Measurements from ENCODE around the gene KLRC1.
"Not testable (repeated sequence)": the region's sequence is repeated elsewhere in the genome, so short reads cannot be mapped to it uniquely, and the experiment has no call there.

KLRC1 gene

GRCh38 chr12:10453156-10453555 lies at the start of gene KLRC1:
Gene KLRC1 (minus strand): TSS chr12:10453377. CDS start chr12:10451156, 2,221 bp downstream.
- no peak for DNase-seq

DNA sequence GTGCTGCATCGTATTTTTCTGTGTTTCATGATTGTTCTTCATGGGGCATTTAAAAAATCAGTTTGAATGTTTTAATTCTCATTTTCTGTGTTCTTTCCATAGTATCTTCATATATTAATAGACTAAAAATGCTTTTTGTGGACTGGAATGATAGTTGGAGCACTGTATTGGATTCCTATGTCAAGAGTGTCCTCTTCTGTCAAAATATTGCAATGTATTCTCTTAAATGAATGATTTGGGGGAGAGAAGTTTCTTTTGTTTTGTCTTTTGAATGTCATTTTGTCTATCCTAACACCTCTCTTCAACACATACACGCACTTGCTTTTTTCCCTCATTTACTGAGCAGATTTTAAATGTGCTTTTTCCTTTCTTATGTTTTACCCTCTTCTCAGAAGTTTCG lies 47.9 kb upstream of the KLRC1 start:
- DNase-seq: no peak

DNA sequence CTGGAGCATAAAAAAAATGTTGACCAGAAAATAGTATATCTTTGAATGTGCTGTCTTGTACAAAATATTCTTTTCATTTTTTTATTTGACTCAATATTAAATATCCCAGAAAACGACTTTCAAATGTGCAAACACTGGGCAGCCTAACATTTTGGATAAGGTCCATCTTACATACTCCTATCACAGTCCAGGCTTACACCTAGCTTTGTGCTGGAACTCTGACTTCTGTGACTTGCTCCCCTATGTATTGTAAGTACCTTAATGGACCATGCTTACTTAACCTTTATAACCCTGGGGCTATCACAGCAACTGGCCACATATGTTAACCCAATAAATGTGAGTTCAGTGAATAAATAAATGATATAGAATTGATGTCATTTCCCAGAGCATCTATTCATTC lies 44.9 kb upstream of the KLRC1 start:
- no peak for DNase-seq

DNA sequence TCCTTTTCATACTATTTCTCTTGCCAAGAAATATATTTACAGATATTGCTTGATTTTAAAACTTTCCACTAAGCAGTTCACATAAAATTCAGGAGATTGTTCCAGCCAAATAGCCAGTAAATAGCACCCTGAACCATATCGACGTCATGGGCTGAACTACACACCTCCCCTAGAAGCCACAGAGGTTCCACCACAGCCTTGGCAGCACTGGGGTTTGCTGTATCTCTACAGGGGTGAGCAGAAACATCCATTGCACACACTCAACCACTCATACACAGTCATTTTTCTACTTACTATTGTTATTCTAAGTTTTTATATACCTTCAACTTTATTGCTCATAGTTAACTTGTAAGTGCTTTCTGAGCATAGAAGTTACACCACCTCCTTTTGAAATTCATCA lies 44.4 kb upstream of the KLRC1 start:
- DNase-seq: peak; percentile 47

DNA sequence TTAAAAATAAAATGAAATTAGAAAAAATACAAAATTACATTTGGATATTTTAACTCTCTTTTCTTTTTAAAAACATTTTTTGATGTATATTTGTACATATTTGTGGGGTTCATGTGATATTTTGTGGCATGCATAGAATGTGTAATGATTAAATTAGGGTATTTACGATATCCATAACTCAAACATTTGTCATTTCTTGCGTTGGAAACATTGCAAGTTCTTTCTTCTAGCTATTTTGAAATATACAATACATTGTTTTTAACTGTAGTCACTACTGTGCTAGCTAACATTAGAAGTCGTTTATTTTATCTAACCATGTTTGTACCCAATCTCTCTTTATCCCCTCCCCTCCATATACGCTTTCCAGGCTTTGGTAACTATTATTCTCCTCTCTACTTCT lies 38.6 kb upstream of the KLRC1 start:
- no peak for DNase-seq

DNA sequence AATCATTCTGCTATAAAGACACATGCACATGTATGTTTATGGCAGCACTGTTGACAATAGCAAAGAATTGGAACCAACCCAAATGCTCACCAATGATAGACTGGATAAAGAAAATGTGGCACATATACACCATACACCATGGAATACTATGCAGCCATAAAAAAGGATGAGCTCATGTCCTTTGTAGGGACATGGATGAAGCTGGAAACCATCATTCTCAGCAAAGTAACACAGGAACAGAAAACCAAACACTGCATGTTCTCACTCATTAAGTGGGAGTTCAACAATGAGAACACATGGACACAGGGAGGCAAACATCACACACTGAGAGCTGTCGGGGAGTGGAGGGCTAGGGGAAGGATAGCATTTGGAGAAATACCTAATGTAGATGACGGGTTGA lies 34.2 kb upstream of the KLRC1 start:
- not testable (repeated sequence) for DNase-seq

GRCh38 chr12:10481901-10482300 lies 28.7 kb upstream of the KLRC1 start:
- DNase-seq: not testable (repeated sequence)

GRCh38 chr12:10472808-10473207 lies 19.6 kb upstream of the KLRC1 start:
- DNase-seq: not testable (repeated sequence)

DNA sequence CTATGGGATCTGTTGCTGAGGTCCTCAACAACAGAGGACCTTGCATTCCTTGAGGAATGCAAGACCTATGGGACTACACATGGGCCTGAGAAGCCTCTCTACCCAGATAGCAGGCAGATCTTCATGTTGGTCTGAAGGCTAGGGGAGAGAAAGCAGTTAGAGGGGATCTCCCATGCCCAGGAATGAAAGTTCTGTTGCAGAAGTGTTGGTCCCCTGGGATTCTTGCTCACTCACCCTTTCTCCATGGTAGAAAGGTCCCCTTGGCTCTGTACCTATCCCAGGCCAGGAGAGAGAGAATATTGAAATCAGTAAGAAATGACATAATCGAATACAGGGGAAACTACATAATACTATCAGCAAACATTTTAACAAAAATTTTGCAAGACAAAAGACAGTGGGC lies 16.5 kb upstream of the KLRC1 start:
- no peak for DNase-seq

GRCh38 chr12:10466311-10466710 lies 13.1 kb upstream of the KLRC1 start:
- no peak for DNase-seq

GRCh38 chr12:10457760-10458159 lies 4.6 kb upstream of the KLRC1 start:
- no peak for DNase-seq

DNA sequence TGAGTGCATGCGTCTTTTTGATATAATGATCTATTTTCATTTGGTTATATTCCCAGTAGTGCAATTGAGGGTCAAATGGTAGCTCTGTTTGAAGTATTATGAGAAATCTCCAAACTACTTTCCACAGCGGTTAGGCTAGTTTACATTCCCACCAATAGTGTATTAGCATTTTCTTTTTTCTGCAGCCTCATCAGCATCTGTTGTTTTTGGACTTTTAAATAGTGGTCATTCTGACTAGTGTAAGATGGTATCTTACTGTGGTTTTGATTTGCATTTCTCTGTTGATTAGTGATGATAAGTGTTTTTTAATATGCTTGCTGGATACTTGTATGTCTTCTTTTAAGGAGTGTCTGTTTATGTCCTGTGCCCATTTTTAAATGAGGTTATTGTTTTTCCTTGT lies 3.7 kb upstream of the KLRC1 start:
- no peak for DNase-seq

GRCh38 chr12:10455766-10456165 lies 2.6 kb upstream of the KLRC1 start:
- DNase-seq: no peak

DNA sequence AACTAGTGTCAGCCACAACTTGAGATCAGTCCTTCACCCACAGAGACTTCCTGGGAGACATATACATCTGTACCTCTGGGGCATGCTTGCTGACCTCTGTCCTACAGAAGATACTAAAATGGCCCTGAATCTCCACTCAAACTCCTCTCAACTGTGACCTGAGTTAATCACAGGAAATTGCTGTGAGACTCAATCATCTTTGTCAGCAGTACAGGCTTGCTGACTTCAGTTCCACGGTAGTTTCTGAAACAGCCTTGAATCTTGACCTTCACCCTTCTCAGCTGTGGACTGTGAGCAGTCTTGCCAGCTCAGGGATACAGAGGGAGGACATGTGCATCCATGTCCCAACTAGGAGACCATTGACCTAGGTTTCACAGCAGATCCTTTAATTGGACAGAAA lies 1.4 kb upstream of the KLRC1 start:
- DNase-seq: no peak

- DNase-seq: no peak
These were observed 4.9 kb downstream of the KLRC1 start for GRCh38 chr12:10448236-10448635.

- not testable (repeated sequence) for DNase-seq
These were observed 7.1 kb downstream of the KLRC1 start for GRCh38 chr12:10446052-10446451.

DNA sequence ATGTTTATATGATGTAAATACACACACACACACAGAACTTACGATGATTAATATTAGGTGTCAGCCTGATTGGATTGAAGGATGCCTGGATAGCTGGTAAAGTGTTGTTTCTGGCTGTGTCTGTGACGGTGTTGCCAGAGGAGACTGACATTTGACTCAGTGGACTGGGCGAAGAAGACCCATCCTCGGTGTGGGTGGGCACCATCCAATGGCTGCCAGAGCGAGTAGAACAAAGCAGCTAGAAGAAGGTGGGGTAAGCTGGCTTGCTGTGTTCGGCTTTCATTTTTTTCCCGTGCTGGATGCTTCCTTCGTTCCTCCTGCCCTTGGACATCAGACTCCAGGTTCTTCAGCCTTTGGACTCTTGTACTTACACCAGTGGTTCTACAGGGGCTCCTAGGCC lies 12.0 kb downstream of the KLRC1 start:
- not testable (repeated sequence) for DNase-seq

- DNase-seq: not testable (repeated sequence)
These were observed 13.4 kb downstream of the KLRC1 start for GRCh38 chr12:10439608-10440274.

DNA sequence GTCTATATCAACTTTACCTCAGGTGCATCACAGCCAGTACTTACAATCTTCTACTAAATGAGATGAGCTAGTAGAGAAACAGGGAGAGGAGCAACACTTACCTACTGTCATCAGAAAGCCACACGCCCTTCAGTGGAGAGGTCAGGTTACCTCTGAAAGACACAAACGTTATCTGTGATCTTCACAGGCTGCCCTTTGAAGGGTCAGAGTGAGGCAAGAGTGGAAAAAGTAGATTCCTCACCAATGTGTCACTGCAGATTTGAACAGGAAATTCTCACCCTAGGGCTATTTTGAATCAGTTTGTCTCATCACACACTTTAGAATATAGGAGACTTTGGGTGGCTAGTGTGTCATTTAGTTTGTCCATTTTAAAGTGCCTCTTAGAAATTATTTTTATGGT lies 15.6 kb downstream of the KLRC1 start:
- not testable (repeated sequence) for DNase-seq

DNA sequence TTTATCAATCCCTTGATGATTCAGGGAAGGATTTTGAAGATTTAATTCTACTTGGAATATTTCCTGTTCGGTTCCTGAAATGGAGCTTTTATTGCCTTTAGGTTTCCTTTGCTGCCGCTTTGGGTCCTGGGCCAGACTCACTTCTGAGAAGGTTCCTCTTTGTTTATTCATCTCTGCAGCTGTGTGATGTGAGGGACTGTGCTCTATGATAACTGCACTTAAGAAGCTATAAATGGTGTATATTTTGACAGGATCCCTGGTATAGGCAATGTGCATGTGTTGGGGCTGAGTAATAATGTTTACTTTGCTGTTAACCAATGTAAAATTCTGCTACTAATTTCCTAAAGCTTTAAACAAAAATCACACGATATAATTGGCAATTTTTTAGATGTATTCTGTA lies 17.4 kb downstream of the KLRC1 start, which contains the start of gene KLRC2:
KLRC2 (minus strand) TSS at position 195 of the 400 bp plus-strand sequence; CDS start at position 171, 24 bp downstream.
- DNase-seq: not testable (repeated sequence)

DNA sequence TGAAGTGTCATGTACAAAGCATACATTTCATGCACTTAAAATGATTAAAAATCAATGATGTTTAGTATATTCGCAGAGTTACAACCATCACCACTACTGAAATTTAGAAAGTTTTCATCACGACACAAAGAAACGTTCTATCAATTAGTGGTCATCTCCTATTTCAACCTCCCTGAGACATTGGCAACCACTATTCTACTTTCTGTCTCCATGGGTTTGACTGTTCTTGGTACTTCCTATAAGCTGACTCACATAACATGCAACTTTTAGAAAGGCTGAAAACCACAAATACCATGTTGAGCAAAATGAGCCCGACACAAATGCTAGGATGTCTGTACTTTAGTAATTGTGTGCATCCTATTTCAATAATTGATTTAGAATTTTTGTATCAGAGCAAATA lies 22.6 kb downstream of the KLRC1 start:
- DNase-seq: not testable (repeated sequence)

- not testable (repeated sequence) for DNase-seq
These were observed 27.2 kb downstream of the KLRC1 start for GRCh38 chr12:10425938-10426337.

- not testable (repeated sequence) for DNase-seq
These were observed 28.8 kb downstream of the KLRC1 start for GRCh38 chr12:10424260-10424899.

- not testable (repeated sequence) for DNase-seq
These were observed 31.0 kb downstream of the KLRC1 start for GRCh38 chr12:10422159-10422558.

GRCh38 chr12:10420334-10420733 lies 32.8 kb downstream of the KLRC1 start, which contains the start of gene KLRC3:
Gene KLRC3 (minus strand): TSS chr12:10420595. CDS start chr12:10420550, 45 bp downstream.
- DNase-seq: not testable (repeated sequence)
